ENCODE results near the gene IQCN. TPM values are rescaled to one million over a fixed set of nuclear protein-coding genes. Genes with fewer than 3 reads are reported as not detected.

IQCN gene
- total and polyA plus RNA-seq, 10 of the 15 experiments (the other 5 are each of a cell fraction or from before 2014, with no cell fraction given), result 0.01 to 0.54 (median 0.23) TPM; not detected in 3

DNA sequence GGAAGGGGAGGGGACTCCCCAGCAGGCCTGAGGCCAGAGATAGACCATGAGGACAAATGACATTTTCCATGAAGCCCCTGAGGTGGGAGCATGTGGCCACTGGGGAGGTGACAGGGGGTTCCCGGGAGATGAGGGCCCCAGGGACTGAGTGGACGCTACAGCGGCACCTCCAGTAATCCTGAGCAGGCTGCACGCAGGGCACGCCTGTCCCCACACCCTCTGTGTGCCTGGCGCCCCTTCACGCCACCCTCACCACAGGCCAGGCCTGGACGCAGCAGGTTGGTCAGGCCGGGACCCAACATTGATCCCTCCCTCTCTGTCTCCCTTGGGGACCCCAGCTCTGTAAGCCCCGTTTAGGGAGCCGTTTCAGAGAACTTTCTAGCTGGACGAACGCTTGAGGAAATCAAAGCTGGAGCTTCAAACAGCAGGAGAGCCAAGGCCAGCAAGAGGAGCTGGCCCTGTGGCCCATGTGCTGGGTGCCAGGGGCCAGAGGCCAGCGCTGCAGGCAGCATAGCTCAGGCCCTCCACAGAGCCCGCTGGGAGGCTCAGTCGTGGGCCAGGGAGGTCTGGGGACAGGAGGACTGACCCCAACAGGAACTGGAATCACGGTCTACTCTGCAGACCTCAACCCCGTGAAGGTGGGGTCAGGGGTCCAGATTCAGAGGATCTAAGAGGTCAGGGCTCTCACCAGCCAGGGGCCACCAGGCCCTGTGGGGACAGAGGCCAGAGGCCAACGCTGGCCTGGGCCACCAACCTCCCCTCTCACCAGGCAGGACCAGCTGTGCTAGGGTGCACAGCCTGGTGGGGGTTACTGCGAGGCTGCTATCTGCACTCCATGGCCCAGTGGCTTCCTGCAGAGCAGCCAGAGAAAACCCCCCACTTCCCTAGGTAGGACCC is 34.0 kb upstream of the IQCN start:
- ATAC-seq, result no peak
- FAIRE-seq, result no peak
- no peak for DNase-seq (ENCODE audit: low read depth, low spot score)
- Histone ChIP-seq H3K27me3 (replicated peaks in 1 of 2; ENCODE audit: control insufficient read depth in 2 of 2, insufficient read depth in 2 of 2, low read length in 1 of 2) (no peaks in the 10 kb centered on the region), H4K20me1 (ENCODE audit: control insufficient read depth, insufficient read depth) (no peaks in the 10 kb centered on the region), H2AFZ (ENCODE audit: control insufficient read depth, low read depth, low read length) (no peak overlapping the region), H3K4me2 (ENCODE audit: control insufficient read depth, insufficient read depth) (no peak overlapping the region), H3K79me2 (ENCODE audit: control insufficient read depth, insufficient read depth, low read length) (peaks cover 18% of the 10 kb centered on the region), H3K4me3 (no peak overlapping the region), H3K9me3 (replicated peaks; ENCODE audit: control insufficient read depth, insufficient read depth, low read length) (no peaks in the 10 kb centered on the region), H3K9ac (ENCODE audit: control insufficient read depth, insufficient read depth, low read length) (no peak overlapping the region), H3K36me3 (ENCODE audit: control insufficient read depth in 2 of 2, insufficient read depth in 2 of 2, low read length in 1 of 2) (peaks cover 3 to 30% of the 10 kb centered on the region in 2 experiments; a peak in 3 of 4 replicates), H3K27ac (ENCODE audit: control insufficient read depth, insufficient read depth) (no peak overlapping the region), H3K4me1 (ENCODE audit: control insufficient read depth, insufficient read depth, low read length) (peaks cover 20% of the 10 kb centered on the region)
- WGBS (ENCODE audit: insufficient coverage, insufficient replicate concordance, low lambda C conversion rate, missing lambda C conversion rate), result 74% methylated on average over 20 of the region's 20 CpGs
- ChIA-PET SMC1A (ENCODE audit: uncharacterized antibody, unreplicated experiment) (interaction anchor here (1.3 kb wide), 1 partner anchor 29 kb away, joined by 3 read pairs; no protein-coding TSS in a partner anchor), CTCF (interaction anchor here (0.6 to 1.0 kb wide), 2 partner anchors 14 to 29 kb away, joined by 3 read pairs; no protein-coding TSS in a partner anchor), RAD21 (ENCODE audit: unreplicated experiment) (interaction anchor here (1.0 kb wide), 1 partner anchor 30 kb away, joined by 4 read pairs; no protein-coding TSS in a partner anchor), POLR2A (interaction anchor here (0.6 to 2.2 kb wide), 2 partner anchors 9 to 127 kb away, joined by 3 to 9 read pairs; no protein-coding TSS in a partner anchor)
- no TSS peak for BruUV-seq (replicated peaks)
- in situ Hi-C loops (cut with MboI) (no loop called here), intact Hi-C loops (cut with micrococcal nuclease; ENCODE audit: unreplicated experiment) (no loop called here)
- TF ChIP-seq STAT3 (IDR thresholded peaks at IDR 0.05; ENCODE audit: low read depth, low read length), result no peak
- TF ChIP-seq POLR2AphosphoS2 (IDR thresholded peaks at IDR 0.05; ENCODE audit: low read depth, low read length), result 0 out of 2 replicates have a peak, but pooled peaks have one; percentile 39

DNA sequence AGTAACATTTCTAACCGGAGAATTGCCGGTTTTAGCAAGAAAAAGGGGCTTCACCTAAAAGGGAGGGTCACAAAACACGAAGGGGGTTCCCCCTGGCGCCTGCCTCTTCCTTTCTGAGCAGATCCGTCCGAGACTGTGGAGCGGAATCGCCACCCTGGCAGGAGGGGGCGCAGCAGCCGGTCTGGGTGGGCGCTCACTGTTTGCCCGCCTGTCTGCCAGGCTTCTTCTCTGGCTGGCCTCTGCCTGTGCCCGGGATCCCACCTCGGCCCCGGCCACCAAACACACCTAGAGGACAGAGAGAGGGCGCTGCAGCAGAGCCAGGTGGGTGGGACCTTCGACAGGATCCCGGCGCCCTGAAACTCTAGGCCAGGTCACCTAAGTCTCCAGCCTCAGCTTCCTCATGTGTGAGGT is 33.0 kb upstream of the IQCN start:
- Histone ChIP-seq H3K4me1 (ENCODE audit: control insufficient read depth, insufficient read depth, low read length) (peaks cover 22% of the 10 kb centered on the region), H3K27me3 (replicated peaks in 1 of 2; ENCODE audit: control insufficient read depth in 2 of 2, insufficient read depth in 2 of 2, low read length in 1 of 2) (no peaks in the 10 kb centered on the region), H3K4me2 (ENCODE audit: control insufficient read depth, insufficient read depth) (no peak overlapping the region), H2AFZ (ENCODE audit: control insufficient read depth, low read depth, low read length) (no peak overlapping the region), H3K27ac (ENCODE audit: control insufficient read depth, insufficient read depth) (no peak overlapping the region), H3K79me2 (ENCODE audit: control insufficient read depth, insufficient read depth, low read length) (peaks cover 20% of the 10 kb centered on the region), H3K9ac (ENCODE audit: control insufficient read depth, insufficient read depth, low read length) (no peak overlapping the region), H3K36me3 (ENCODE audit: control insufficient read depth in 2 of 2, insufficient read depth in 2 of 2, low read length in 1 of 2) (peaks cover 3 to 26% of the 10 kb centered on the region in 2 experiments; a peak in 3 of 4 replicates), H4K20me1 (ENCODE audit: control insufficient read depth, insufficient read depth) (no peaks in the 10 kb centered on the region), H3K4me3 (no peak overlapping the region), H3K9me3 (replicated peaks; ENCODE audit: control insufficient read depth, insufficient read depth, low read length) (no peaks in the 10 kb centered on the region)
- CTCF ChIA-PET, result interaction anchor here (0.6 to 1.0 kb wide), 3 partner anchors 15 to 27 kb away, joined by 3 to 9 read pairs (median 3); no protein-coding TSS in a partner anchor
- intact Hi-C loops (cut with micrococcal nuclease; ENCODE audit: unreplicated experiment), result no loop called here
- SMC1A ChIA-PET (ENCODE audit: uncharacterized antibody, unreplicated experiment), result interaction anchor here (1.0 to 1.2 kb wide), 2 partner anchors 8 to 28 kb away, joined by 3 to 5 read pairs; no protein-coding TSS in a partner anchor
- RAD21 ChIA-PET (ENCODE audit: unreplicated experiment), result interaction anchor here (1.0 to 1.1 kb wide), 4 partner anchors 15 to 28 kb away, joined by 3 to 4 read pairs (median 3); partner anchors contain the start of gene LSM4
- in situ Hi-C loops (cut with MboI), result no loop called here
- FAIRE-seq (no peak), DNase-seq (ENCODE audit: low read depth, low spot score) (no peak), ATAC-seq (no peak)
- 16% methylated on average over 19 of the region's 19 CpGs for WGBS (ENCODE audit: insufficient coverage, insufficient replicate concordance, low lambda C conversion rate, missing lambda C conversion rate)
- no TSS peak for BruUV-seq (replicated peaks)
- TF ChIP-seq, protein P1, sequence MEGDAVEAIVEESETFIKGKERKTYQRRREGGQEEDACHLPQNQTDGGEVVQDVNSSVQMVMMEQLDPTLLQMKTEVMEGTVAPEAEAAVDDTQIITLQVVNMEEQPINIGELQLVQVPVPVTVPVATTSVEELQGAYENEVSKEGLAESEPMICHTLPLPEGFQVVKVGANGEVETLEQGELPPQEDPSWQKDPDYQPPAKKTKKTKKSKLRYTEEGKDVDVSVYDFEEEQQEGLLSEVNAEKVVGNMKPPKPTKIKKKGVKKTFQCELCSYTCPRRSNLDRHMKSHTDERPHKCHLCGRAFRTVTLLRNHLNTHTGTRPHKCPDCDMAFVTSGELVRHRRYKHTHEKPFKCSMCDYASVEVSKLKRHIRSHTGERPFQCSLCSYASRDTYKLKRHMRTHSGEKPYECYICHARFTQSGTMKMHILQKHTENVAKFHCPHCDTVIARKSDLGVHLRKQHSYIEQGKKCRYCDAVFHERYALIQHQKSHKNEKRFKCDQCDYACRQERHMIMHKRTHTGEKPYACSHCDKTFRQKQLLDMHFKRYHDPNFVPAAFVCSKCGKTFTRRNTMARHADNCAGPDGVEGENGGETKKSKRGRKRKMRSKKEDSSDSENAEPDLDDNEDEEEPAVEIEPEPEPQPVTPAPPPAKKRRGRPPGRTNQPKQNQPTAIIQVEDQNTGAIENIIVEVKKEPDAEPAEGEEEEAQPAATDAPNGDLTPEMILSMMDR (IDR thresholded peaks at IDR 0.05 in 2 of 3, conservative IDR thresholded peaks at IDR 0.05 in 1 of 3; ENCODE audit: control insufficient read depth in 2 of 3, extremely low read depth in 1 of 3, insufficient read depth in 1 of 3, low read depth in 3 of 3, low read length in 3 of 3), result 0 out of 6 replicates have a peak, but pooled peaks of 1 of the 3 experiments have one; percentile 7
- no peak for TF ChIP-seq STAT3 (IDR thresholded peaks at IDR 0.05; ENCODE audit: low read depth, low read length)
- POLR2A ChIA-PET, result interaction anchor here (0.6 to 2.2 kb wide), 5 partner anchors 10 to 28 kb away, joined by 3 to 9 read pairs (median 3); partner anchors contain the start of genes JUND and LSM4
